RWPE2 (cell line): Measurements from ENCODE around the gene KRT25.

Experiments
- ATAC-seq: fragments of 200-7000 bp; cut with Tn5 transposase; 3 replicates; pipeline ENCODE4 v1.9.1; 2021; ENCODE audit warnings: low read depth
- DNase-seq: peaks from one replicate; pipeline ENCODE4 v3.0.0-alpha.2; 2020; ENCODE audit warnings: low spot score
- H3K27ac ChIP-seq: fragments of 450-650 bp; 2 replicates; pipeline ENCODE4 v1.5.1; 2017; ENCODE audit warnings: mild to moderate bottlenecking; ENCODE audit not compliant: poor library complexity, severe bottlenecking
- H3K27me3 ChIP-seq: fragments of 250-450 bp; sonication (Bioruptor Pico); 2 replicates; pipeline ENCODE4 v1.5.1; 2021; ENCODE audit warnings: mild to moderate bottlenecking, moderate library complexity; ENCODE audit not compliant: insufficient read depth, poor library complexity, severe bottlenecking
- H3K36me3 ChIP-seq: fragments of 250-450 bp; sonication (Bioruptor Pico); 2 replicates; pipeline ENCODE4 v1.5.1; 2020; ENCODE audit warnings: low read depth, mild to moderate bottlenecking, moderate library complexity
- H3K4me1 ChIP-seq: fragments of 250-450 bp; sonication (Bioruptor Pico); 2 replicates; pipeline ENCODE4 v1.5.1; 2021; ENCODE audit warnings: mild to moderate bottlenecking, moderate library complexity; ENCODE audit not compliant: insufficient read depth, poor library complexity, severe bottlenecking
- H3K4me3 ChIP-seq: fragments of 250-450 bp; sonication (Bioruptor Pico); 2 replicates; pipeline ENCODE4 v1.5.1; 2021; ENCODE audit warnings: mild to moderate bottlenecking, moderate library complexity; ENCODE audit not compliant: severe bottlenecking
- H3K9me3 ChIP-seq: fragments of 250-450 bp; sonication (Bioruptor Pico); 2 replicates; pipeline ENCODE4 v1.5.1; 2021; ENCODE audit warnings: mild to moderate bottlenecking, moderate library complexity; ENCODE audit not compliant: severe bottlenecking
- TF ChIP-seq, protein P1 (sequence below): fragments of 450-650 bp; IDR thresholded peaks from one replicate; pipeline ENCODE4 v1.5.1; 2017; ENCODE audit warnings: mild to moderate bottlenecking, moderate library complexity; ENCODE audit not compliant: poor library complexity, severe bottlenecking

KRT25 gene

DNA sequence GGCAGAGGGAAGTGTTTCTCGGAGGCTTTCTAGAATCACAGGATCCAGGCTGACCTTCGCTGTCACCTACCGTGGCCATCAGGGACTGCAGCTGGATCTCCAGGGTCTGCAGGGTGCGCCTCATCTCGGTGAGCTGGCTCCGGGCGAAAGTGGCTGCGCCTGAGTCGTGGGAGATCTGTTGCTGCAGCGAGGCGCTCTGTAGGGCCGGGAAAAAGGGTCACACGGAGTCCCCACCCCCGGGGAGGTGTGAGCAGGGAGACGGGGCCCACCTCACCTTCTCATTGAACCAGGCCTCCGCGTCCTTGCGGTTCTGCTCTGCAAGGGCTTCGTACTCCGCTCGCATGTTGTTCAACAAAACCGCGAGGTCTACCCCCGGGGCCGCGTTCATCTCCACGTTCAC, 41.7 kb upstream of the KRT25 start:
- H3K27me3 ChIP-seq: no peaks in the 10 kb centered on the region
- H3K4me3 ChIP-seq: no peak overlapping the region
- DNase-seq (no peak), ATAC-seq (no peak)
- TF ChIP-seq, protein P1, sequence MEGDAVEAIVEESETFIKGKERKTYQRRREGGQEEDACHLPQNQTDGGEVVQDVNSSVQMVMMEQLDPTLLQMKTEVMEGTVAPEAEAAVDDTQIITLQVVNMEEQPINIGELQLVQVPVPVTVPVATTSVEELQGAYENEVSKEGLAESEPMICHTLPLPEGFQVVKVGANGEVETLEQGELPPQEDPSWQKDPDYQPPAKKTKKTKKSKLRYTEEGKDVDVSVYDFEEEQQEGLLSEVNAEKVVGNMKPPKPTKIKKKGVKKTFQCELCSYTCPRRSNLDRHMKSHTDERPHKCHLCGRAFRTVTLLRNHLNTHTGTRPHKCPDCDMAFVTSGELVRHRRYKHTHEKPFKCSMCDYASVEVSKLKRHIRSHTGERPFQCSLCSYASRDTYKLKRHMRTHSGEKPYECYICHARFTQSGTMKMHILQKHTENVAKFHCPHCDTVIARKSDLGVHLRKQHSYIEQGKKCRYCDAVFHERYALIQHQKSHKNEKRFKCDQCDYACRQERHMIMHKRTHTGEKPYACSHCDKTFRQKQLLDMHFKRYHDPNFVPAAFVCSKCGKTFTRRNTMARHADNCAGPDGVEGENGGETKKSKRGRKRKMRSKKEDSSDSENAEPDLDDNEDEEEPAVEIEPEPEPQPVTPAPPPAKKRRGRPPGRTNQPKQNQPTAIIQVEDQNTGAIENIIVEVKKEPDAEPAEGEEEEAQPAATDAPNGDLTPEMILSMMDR: no peak
- no peaks in the 10 kb centered on the region for H3K9me3 ChIP-seq
- no peaks in the 10 kb centered on the region for H3K4me1 ChIP-seq
- no peaks in the 10 kb centered on the region for H3K36me3 ChIP-seq
- H3K27ac ChIP-seq: no peak overlapping the region

DNA sequence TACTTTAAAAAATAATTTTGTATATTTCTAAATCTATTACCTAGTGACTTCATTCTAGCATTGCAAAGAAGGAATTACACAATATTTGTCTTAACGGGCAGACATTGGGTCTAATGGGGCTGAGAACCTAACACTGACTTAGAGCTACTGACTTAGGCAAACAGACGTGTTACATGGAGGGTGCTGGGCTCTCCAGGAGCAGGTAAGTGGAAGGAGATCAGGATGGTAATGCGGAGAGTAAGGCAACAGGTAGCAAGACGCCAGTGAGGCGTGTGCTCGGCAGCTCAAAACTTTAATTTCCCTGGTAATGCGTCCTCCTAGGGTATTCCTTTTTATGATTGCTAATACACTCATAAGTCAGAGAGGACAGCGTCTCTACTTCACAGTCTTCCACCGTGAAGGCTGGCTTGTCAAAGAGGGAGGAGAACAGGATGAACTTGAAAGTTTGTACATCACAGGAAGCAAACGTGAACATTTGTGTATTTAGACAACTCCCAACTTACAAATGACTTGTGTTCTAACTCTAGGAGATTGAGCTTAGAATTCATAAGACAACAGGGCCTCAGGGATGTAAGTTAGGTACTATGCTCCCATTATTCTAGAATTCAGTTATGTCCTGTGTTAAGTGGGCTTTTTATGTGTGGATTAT, 40.0 kb upstream of the KRT25 start:
- DNase-seq: no peak
- H3K27me3 ChIP-seq: no peaks in the 10 kb centered on the region

DNA sequence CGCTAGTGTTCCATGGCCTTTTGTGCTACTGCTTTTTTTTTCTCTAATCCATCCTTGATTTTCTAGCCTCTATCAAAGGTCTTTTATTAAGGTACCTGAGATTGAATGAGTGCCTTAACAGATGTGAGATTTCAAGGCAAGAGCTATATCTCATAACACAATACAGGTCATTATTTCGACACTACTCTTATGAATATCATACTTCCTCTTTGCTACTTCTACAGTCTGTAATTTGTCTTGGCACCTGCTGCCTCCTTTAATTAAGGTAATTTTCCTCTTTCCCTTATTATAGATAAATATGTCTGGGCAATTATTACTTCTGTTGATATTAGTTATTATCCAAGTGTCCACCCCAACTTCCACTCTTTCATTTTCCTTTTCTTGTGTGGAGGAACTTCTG, 39.3 kb upstream of the KRT25 start:
- TF ChIP-seq, protein P1: no peak
- DNase-seq: no peak
- no peaks in the 10 kb centered on the region for H3K4me1 ChIP-seq
- no peaks in the 10 kb centered on the region for H3K27me3 ChIP-seq
- H3K9me3 ChIP-seq: no peaks in the 10 kb centered on the region
- no peak for ATAC-seq
- H3K27ac ChIP-seq: no peak overlapping the region
- no peak overlapping the region for H3K4me3 ChIP-seq
- H3K36me3 ChIP-seq: no peaks in the 10 kb centered on the region

More for the DNA sequence above, 40.0 kb upstream of the KRT25 start:
- TF ChIP-seq, protein P1: no peak
- no peaks in the 10 kb centered on the region for H3K9me3 ChIP-seq
- H3K27ac ChIP-seq: no peak overlapping the region
- no peak overlapping the region for H3K4me3 ChIP-seq
- H3K36me3 ChIP-seq: no peaks in the 10 kb centered on the region
- H3K4me1 ChIP-seq: no peaks in the 10 kb centered on the region
- no peak for ATAC-seq

DNA sequence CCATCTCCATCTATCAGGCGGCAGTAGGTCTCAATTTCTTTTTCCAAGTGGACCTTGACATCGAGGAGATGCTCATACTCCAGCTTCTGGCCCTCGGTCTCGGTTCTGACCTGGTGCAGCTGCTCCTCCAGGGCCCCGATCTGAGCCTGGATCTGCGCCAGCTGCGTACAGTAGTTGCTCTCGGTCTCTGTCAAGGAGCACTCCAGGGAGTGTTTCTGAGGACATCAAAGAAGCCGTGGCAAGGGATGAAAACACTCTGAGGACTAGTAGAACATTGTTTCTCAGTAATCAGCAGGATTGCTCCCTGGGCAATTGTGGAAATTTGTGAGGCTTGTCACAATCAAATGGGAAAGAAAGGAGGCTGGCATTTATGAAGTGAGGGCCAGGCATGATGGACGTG, 38.7 kb upstream of the KRT25 start:
- no peak overlapping the region for H3K27ac ChIP-seq
- ATAC-seq (no peak), DNase-seq (no peak)
- H3K4me1 ChIP-seq: no peaks in the 10 kb centered on the region
- no peak overlapping the region for H3K4me3 ChIP-seq
- no peaks in the 10 kb centered on the region for H3K36me3 ChIP-seq
- no peaks in the 10 kb centered on the region for H3K9me3 ChIP-seq
- H3K27me3 ChIP-seq: no peaks in the 10 kb centered on the region
- TF ChIP-seq, protein P1: no peak

DNA sequence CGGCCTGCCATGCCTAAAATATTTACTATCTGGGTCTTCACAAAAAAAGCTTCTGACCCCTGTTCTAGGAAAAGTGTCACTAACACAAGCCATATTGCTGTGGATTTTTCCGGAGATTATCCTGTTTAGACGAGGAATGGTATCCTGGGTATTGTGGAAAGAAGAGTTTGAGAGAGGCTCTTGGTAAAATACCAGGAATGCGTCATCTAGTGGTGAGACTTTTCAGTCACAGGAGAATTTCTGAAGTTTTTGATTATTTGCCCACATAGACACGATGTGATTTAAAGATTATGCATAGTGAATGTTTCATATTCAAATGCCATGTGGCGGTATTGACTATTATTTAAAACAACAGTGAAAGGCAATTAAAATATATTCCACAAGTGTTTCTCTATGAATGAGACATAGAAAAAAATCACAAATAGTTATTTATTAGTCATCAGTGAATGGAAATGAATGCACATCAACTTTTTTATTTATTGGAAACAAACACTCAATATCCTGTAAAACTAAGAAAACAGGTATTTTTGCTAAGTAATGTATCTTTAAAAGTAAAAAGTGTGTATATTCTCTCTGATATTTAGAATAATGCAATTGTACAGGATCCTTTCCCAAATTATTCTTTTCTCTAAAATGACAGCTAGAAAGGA, 36.8 kb upstream of the KRT25 start:
- Histone ChIP-seq H3K9me3 (no peaks in the 10 kb centered on the region), H3K4me1 (no peaks in the 10 kb centered on the region), H3K27me3 (no peaks in the 10 kb centered on the region), H3K36me3 (no peaks in the 10 kb centered on the region), H3K27ac (no peak overlapping the region), H3K4me3 (no peak overlapping the region)
- DNase-seq (no peak), ATAC-seq (no peak)
- TF ChIP-seq, protein P1: peak; percentile 75
